ENCODE measurements around the gene BRD4.
"Not testable (repeated sequence)": the region's sequence is repeated elsewhere in the genome, so short reads cannot be mapped to it uniquely, and the experiment has no call there.

BRD4 gene

DNA sequence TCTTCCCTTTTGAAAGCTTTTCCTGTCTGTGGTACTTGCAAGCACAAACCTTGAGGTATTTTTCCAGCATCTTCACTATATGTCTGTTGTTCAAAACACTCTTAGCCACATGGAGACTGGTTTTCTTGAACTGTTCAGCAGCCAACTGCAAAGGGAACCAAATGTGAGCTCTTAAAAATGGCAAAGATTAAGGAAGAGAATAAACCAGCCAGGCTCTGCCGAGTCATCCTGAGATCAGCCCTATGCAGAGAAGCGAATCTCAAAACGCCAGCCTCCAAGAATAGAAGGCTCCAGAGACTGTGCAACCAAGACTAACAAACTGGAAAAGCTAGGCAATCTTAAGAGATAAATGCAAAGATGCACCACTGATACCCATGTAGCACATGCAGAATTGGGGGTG is 26.6 kb upstream of the BRD4 start:
- no peak for DNase-seq

GRCh38 chr19:15357906-15358305 is 25.6 kb upstream of the BRD4 start:
- DNase-seq = no peak

- no peak for DNase-seq
Observed at GRCh38 chr19:15354566-15355296, 22.4 kb upstream of the BRD4 start.

DNA sequence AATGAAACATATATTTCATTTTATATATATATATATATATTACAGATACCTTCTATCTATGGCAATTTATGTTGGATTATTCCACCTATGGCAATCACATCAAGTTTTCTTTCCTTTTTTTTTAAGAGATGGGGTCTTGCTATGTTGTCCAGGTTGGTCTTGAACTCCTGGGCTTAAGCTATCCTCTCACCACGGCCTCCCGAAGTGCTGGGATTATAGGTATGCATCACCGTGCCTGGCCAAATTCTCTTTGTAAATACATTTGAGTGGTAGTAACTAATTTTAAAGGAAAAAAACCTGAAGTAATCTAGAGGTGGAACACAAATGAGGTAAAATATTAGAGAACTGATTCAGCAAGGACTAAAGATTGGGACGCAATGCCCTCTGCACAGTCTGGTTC is 21.6 kb upstream of the BRD4 start:
- DNase-seq = no peak

- not testable (repeated sequence) for DNase-seq
Observed at GRCh38 chr19:15352535-15352934, 20.2 kb upstream of the BRD4 start.

DNA sequence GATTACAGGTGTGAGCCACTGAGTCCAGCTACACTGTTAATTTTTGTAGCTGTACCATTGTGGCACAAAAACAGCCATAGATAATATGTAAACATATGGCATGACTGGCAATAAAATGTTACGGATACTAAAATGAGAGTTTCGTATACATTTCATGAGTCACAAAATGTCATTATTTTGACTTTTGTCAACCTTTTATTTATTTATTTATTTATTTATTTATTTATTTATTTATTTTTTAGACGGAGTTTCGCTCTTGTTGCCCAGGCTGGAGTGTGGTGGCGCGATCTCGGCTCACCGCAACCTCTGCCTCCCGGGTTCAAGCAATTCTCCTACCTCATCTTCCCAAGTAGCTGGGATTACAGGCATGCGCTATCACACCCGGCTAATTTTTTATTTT is 9.0 kb upstream of the BRD4 start:
- not testable (repeated sequence) for DNase-seq

DNA sequence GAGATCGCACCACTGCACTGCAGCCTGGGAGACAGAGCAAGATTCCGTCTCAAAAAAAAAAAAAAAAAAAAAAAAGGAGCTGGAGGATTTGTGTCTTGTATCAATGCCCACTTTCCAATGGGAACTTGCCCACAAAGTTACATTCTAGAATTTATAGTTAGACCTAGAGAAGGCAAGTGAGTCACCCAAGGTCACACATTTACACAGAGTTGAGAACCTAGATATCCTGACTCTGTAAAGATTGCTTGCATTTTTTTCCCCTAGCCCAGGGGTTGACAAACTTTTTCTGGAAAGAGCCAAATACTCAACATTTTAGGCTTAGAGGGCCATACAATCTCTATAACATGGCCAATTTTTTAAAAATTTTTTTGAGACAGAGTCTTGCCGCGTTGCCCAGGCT is 7.7 kb upstream of the BRD4 start:
- no peak for DNase-seq

DNA sequence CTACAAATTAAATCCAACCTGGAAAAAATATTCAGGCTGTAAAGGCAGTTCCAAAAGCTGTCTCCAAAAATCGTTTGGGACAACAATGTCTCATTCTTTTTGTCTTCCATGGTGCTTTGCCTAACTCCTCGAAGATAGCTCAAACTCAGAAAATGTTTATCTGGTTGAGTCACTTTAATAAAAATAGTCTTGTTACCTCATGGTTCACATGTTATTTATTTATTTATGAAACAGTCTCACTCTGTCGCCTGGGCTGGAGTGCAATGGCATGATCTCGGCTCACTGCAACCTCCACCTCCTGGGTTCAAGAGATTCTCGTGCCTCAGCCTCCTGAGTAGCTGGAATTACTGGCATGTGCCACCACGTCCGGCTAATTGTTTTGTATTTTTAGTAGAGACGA is 4.9 kb upstream of the BRD4 start:
- DNase-seq = no peak

DNA sequence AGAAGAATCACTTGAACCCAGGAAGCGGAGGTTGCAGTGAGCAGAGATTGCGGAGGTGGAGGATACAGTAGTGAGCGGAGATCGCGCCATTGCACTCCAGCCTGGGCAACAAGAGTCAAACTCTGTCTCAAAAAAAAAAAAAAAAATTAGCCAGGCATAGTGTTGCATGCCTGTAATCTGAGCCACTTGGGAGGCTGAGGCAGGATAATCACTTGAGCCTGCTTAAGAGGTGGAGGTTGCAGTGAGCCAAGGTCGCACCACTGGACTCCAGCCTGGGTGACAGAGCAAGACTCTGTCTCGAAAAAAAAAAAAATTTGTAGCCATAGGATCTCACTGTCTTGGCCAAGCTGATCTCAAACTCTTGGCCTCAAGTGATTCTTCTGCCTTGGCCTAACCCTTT is 3.7 kb upstream of the BRD4 start:
- not testable (repeated sequence) for DNase-seq

GRCh38 chr19:15331419-15332310 is 674 bp downstream of the BRD4 start:
- peak; percentile 56 for DNase-seq

DNA sequence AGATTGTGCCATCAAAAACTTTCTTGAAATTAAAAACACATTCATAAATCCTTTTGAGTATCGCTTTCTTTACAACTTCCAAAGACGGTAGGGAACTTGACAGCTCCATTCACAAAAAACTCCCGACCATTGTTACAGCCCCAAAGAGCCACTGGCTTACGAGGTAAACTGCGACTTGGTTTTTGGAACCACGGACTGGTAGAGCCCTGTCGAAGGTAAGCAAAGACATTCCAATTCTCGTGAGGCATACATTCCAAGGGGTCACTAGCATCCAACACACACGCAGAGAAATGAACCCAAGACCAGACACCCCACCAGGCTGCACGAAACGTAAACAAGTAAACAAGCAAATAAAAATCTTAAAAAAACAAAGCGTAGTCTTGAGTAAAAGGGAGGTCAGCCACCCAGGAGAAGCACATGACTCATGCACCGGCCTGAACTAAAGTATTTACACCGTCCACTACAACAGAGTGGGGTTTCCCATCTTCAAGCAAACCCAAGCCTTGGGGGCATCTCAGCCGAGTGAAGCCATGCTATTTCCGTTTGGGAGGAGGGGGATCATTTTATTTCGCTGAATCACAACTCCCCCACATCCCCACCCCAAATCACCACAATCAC is 1.4 kb downstream of the BRD4 start:
- DNase-seq = no peak

DNA sequence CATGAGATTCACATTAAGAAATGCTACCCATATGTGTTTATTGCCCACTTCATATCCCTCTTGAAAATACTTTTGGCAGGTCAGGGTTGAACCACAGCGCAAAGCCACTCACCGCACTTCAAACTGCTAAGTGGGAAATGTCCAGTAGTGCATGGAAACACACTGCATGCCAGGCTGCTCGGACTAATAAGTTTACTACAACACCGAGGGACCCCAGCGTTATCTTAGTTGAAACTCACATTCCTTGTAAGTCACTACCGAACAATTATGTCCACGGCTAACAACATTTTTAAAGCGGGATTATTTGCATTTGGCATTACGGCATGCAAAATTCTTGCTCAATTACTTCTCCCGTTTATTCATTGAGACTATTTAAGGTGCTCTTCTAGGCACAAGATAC is 4.0 kb downstream of the BRD4 start:
- DNase-seq = no peak

- DNase-seq = no peak
Observed at GRCh38 chr19:15324791-15325519, 7.4 kb downstream of the BRD4 start.

GRCh38 chr19:15323496-15324235 is 8.7 kb downstream of the BRD4 start:
- no peak for DNase-seq

DNA sequence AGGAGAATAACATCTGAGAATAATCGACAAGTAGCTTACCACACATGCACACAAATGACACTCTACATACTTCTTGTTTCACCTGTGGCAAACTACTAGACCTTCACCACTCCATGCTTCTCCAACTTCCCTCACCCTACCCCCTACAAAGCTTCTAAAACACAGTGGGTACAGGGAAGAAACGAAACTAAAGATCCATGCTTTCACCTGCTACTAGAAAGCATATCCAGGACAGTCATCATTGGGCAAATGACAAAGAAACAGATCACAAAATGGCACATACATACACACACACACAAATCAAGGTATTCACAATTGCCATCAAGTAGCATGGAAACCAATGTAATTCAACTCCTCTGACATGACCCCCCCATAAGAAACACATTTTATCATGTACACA is 10.6 kb downstream of the BRD4 start:
- DNase-seq = no peak

- DNase-seq = no peak
Observed at GRCh38 chr19:15320116-15320515, 12.2 kb downstream of the BRD4 start.

GRCh38 chr19:15318241-15318691 is 14.1 kb downstream of the BRD4 start:
- DNase-seq = no peak

DNA sequence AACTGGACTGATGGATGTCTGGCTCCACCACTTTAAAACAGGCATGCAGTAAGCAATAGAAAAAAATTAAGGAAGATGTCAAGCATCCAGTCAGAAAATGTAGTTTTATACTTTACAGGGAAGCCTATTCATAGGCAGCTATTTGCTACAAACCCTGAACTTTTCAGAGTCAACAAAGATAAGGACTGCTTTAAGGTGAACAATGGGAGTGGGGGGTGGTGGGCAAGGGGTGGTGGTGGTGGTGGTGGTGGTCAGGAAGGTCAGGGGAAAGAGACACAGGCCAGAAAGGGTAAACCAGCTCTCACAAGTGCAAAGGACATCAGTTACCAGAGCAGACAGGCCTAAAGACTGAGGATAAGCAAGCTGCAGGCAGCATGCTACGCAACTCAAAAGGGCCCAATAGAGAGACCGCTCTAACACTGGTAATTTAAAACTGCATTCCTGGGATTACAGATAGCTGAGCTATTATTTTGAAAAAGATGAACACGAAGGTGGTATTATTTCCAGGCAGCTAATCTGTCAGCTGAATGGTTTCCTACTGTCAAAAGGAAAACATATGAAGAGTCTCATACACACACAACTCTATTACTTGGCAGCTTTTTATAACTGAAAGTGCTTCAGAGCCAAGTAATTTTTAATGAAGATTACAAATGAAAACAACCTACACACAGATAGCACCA is 14.8 kb downstream of the BRD4 start:
- DNase-seq = no peak

- DNase-seq = no peak
Observed at GRCh38 chr19:15316498-15316897, 15.8 kb downstream of the BRD4 start.

DNA sequence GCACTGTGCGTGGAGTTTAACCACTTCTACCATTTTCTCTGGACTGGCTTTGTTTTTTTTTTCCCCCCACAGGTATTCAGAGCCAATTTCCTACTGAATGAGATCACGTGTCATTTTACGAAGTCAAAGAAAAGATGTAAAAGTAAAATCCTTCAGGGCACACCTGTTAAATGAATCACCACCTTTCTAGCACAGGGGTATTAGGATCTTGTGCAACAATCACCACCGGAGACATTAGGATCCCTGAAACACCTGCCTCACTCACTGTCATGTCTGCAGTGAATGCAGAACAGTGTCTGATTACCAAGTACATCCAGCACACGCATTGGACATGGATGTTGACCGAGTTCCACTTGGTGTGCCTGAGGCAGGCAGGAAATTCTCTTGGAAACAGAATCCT is 17.2 kb downstream of the BRD4 start:
- DNase-seq = no peak

- DNase-seq = no peak
Observed at GRCh38 chr19:15313649-15314279, 18.6 kb downstream of the BRD4 start.

All from stimulated activated CD4-positive, alpha-beta T cell treated with anti-CD3 and anti-CD28 coated beads, Interleukin-4, amount 100 ng/mL, for 24 hours (primary cell).